Heart left ventricle (tissue), 16 donors: Measurements from ENCODE around the gene TRIM71. TPM values are rescaled to one million over a fixed set of nuclear protein-coding genes. Genes with fewer than 3 reads are reported as not detected.

Source experiments
- ATAC-seq, 4 donors: fragments of 200-7000 bp; cut with Tn5 transposase; one replicate each; pipeline ENCODE4 v1.9.1; 2020 to 2022; ENCODE audit warnings: moderate library complexity in 4 of 4, mild to moderate bottlenecking in 3 of 4, moderate number of reproducible peaks in 1 of 4
- DNase-seq, 5 donors: peaks; one replicate each; pipeline ENCODE4 v3.0.0-alpha.2; 2020
- H3K27ac ChIP-seq, 12 donors: fragments of 200-600 bp; sonication (generic) in 4 of 12; one replicate each; pipeline versions ENCODE4 v1.5.0 to v1.8.0; 2016 to 2022; ENCODE audit warnings: mild to moderate bottlenecking in 2 of 12
- H3K27me3 ChIP-seq, 9 donors: fragments of 200-600 bp; sonication (generic) in 2 of 9; one replicate each; pipeline versions ENCODE4 v1.5.1 to v1.8.0; 2016 to 2022; ENCODE audit warnings: mild to moderate bottlenecking in 3 of 9
- H3K36me3 ChIP-seq, 9 donors: fragments of 200-600 bp; sonication (generic) in 2 of 9; one replicate each; pipeline versions ENCODE4 v1.5.0 to v1.8.0; 2018 to 2022; ENCODE audit warnings: mild to moderate bottlenecking in 2 of 9
- H3K4me1 ChIP-seq, 12 donors: fragments of 200-600 bp; sonication (generic) in 4 of 12; one replicate each; pipeline versions ENCODE4 v1.5.0 to v1.8.0; 2016 to 2022; ENCODE audit warnings: mild to moderate bottlenecking in 3 of 12
- H3K4me3 ChIP-seq, 12 donors: fragments of 200-600 bp; sonication (generic) in 4 of 12; one replicate each; pipeline versions ENCODE4 v1.5.0 to v1.8.0; 2017 to 2022; ENCODE audit warnings: mild to moderate bottlenecking in 9 of 12, moderate library complexity in 4 of 12
- H3K9me3 ChIP-seq, 12 donors: fragments of 200-600 bp; sonication (generic) in 4 of 12; one replicate each; pipeline versions ENCODE4 v1.5.0 to v1.8.0; 2016 to 2022; ENCODE audit warnings: mild to moderate bottlenecking in 1 of 12
- CTCF ChIP-seq, 12 donors: fragments of 200-600 bp; sonication (generic) in 4 of 12; IDR thresholded peaks; one replicate each; pipeline versions ENCODE4 v1.5.0 to v1.8.0; 2018 to 2022; ENCODE audit warnings: antibody characterized with exemption in 12 of 12, mild to moderate bottlenecking in 5 of 12
- POLR2A ChIP-seq, 2 donors: fragments of 450-650 bp; IDR thresholded peaks; one replicate each; pipeline ENCODE4 v1.6.1; 2017; ENCODE audit warnings: antibody characterized with exemption in 2 of 2, mild to moderate bottlenecking in 2 of 2, moderate library complexity in 2 of 2
- WGBS, 4 donors: extraction: QIAGEN DNeasy Blood & Tissue Kit in 2 of 4; methylation state at CpG; one replicate each; pipeline versions ENCODE4 v1.1.5 to v1.1.7; 2013 to 2018; 5-methylcytosine and 5-hydroxymethylcytosine counted together
- intact Hi-C, 10 donors: fragments of 100-400 bp; cut with DNase I; formaldehyde crosslinking; loops; one replicate each; pipeline versions ENCODE4 v1.11.1 to v1.14.2; 2022
- polyA plus RNA-seq, 2 donors: library from polyadenylated mRNA; stranded (reverse); fragments of 200-250 nt; gene quantifications; one replicate each; pipeline ENCODE4 v1.2.3, GENCODE V29; 2013
- total RNA-seq, 9 donors: library from RNA; depleted of rRNA in 2 of 9; stranded (reverse); fragments of >200 nt in 2 of 9; fragmentation: NEBNext Ultra II Directional in 3 of 9; extraction: Animal tissue kit (Norgen Biotek cat#: 25700) in 3 of 9; gene quantifications; one replicate each; pipeline versions ENCODE4 v1.1.0 to v1.2.4, GENCODE V29; 2016 to 2023
- donor health status: ischemic (EF 13 %, LVEDD 7.1; RV severe dilation, severe dysfunction).
- donor health status: healthy with polysubstance abuse.
- donor health status: DM: no; HTN: yes; CAD: no.
- donor health status: DM: no; HTN: no; CAD: no.
- donor health status: ischemic (EF 25% LVEDD 6.9; RV normal size, moderate dysfunction).
- donor health status: ischemic (EF 25% LVEDD 5.7; RV mildly dilated, moderate dysfunction).
- donor health status: healthy.
- donor health status: DM: yes; HTN: yes; CAD: no.
- donor health status: ischemic (EF 35%, LVEDD 5.7; RV mildly dilated, moderate dysfunction).
- donor health status: nonischemic (EF 11% LVEDD 7.7; RV severe dilation, severe dysfunction).
- donor health status: DM: yes; HTN: yes; CAD: no.
- donor health status: PGD.
- donor health status: ischemic (EF 29% LVEDD 5.4; RV normal size, mild dysfunction).
- donor health status: nonischemic (EF 23%, LVEDD 6.1; RV moderate dilation, normal function).

TRIM71 gene
- total and polyA plus RNA-seq, 11 donors: 0.05 TPM; not detected in 9

- 67 to 81% (median 74%) methylated on average over 5 of the region's 5 CpGs for WGBS, 4 donors
- no peak for ATAC-seq
Observed at GRCh38 chr3:32840086-32840841, 22.5 kb downstream of the TRIM71 start.

GRCh38 chr3:32841341-32841740, 23.5 kb downstream of the TRIM71 start:
- H3K4me1 ChIP-seq: no peaks in the 10 kb centered on the region
- TF ChIP-seq POLR2A (IDR thresholded peaks at IDR 0.05) (no peak), CTCF (IDR thresholded peaks at IDR 0.05) (no peak)
- intact Hi-C loops: no loop called here
- H3K27ac ChIP-seq: no peak overlapping the region
- no peak for DNase-seq
- H3K4me3 ChIP-seq: no peak overlapping the region
- no peaks in the 10 kb centered on the region for H3K9me3 ChIP-seq
- WGBS, 4 donors: 70 to 83% (median 72%) methylated on average over 12 of the region's 12 CpGs
- H3K36me3 ChIP-seq: no peaks in the 10 kb centered on the region
- ATAC-seq: no peak
- H3K27me3 ChIP-seq: peaks cover 0 to 9% (median 0%) of the 10 kb centered on the region in 9 donors

More at GRCh38 chr3:32840086-32840841, 22.5 kb downstream of the TRIM71 start:
- no peaks in the 10 kb centered on the region for H3K36me3 ChIP-seq
- intact Hi-C loops: no loop called here
- TF ChIP-seq POLR2A (IDR thresholded peaks at IDR 0.05) (no peak), CTCF (IDR thresholded peaks at IDR 0.05) (no peak)
- peaks cover 0 to 18% (median 2%) of the 10 kb centered on the region in 9 donors for H3K27me3 ChIP-seq
- H3K4me1 ChIP-seq: no peaks in the 10 kb centered on the region
- H3K27ac ChIP-seq: no peak overlapping the region
- H3K4me3 ChIP-seq: no peak overlapping the region
- no peak for DNase-seq
- H3K9me3 ChIP-seq: no peaks in the 10 kb centered on the region

GRCh38 chr3:32841867-32842470, 24.2 kb downstream of the TRIM71 start:
- DNase-seq (no peak), ATAC-seq (no peak)
- Histone ChIP-seq H3K27ac (no peak overlapping the region), H3K27me3 (peaks cover 0 to 6% (median 0%) of the 10 kb centered on the region in 9 donors), H3K4me1 (no peaks in the 10 kb centered on the region), H3K4me3 (no peak overlapping the region), H3K36me3 (no peaks in the 10 kb centered on the region), H3K9me3 (no peaks in the 10 kb centered on the region)
- 71 to 77% (median 74%) methylated on average over 5 of the region's 5 CpGs for WGBS, 4 donors
- intact Hi-C loops: no loop called here
- TF ChIP-seq POLR2A (IDR thresholded peaks at IDR 0.05) (no peak), CTCF (IDR thresholded peaks at IDR 0.05) (no peak)

GRCh38 chr3:32842531-32842931, 24.7 kb downstream of the TRIM71 start:
- ATAC-seq: no peak
- Histone ChIP-seq H3K27me3 (peaks cover 0 to 5% (median 0%) of the 10 kb centered on the region in 9 donors), H3K9me3 (no peaks in the 10 kb centered on the region), H3K4me3 (no peak overlapping the region), H3K27ac (no peak overlapping the region), H3K36me3 (no peaks in the 10 kb centered on the region), H3K4me1 (peaks cover 0 to 1% (median 0%) of the 10 kb centered on the region in 12 donors)
- no peak for DNase-seq
- WGBS, 4 donors: 49 to 63% (median 57%) methylated on average over 3 of the region's 3 CpGs
- no peak for TF ChIP-seq POLR2A (IDR thresholded peaks at IDR 0.05)
- TF ChIP-seq CTCF (IDR thresholded peaks at IDR 0.05): no peak
- intact Hi-C loops: no loop called here
